GM12801 (cell line): ENCODE measurements around the gene RPL36.

Source experiments
- TF ChIP-seq, protein P1 (sequence below): IDR thresholded peaks from one replicate; pipeline ENCODE4 v1.5.1; 2011; ENCODE audit warnings: control low read depth; ENCODE audit not compliant: insufficient read length; ENCODE audit errors: extremely low read depth

The RPL36 gene

DNA sequence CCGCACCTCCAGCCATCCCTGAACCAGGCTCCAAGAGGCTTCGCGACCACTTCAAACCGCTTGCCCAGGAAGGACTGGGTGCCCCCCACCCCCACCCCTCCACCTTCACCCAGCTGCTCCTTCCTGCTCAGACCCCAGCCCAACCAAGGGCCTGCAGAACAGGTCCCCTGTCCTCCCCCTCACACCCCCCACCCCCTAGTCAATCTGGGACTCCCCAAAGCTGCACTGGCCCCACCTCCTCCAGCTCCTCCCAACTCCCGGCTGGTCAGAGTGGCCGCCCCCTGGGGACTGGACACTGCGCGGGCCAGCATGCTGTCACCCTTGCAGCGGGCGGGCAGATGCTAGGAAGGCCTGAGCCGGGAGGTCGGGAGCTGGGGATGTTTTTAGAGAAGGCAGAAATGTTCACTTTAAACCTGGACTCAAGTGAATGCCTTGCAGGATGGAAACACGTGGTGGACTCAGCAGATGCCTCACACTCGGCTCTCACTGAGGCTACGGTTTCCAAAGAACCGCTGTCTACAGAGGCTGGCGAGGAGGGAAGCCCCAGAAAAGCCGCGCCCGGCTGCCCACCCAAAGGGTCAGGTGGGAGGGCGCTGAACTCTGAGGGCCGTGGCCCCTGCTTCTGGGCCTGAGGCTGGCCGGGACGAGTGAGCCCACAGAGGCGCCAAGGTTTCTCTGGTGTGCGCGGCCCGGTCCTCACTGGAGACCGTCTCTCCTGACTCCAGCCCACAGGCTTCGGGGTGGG, 8.0 kb downstream of the RPL36 start:
- TF ChIP-seq, protein P1, sequence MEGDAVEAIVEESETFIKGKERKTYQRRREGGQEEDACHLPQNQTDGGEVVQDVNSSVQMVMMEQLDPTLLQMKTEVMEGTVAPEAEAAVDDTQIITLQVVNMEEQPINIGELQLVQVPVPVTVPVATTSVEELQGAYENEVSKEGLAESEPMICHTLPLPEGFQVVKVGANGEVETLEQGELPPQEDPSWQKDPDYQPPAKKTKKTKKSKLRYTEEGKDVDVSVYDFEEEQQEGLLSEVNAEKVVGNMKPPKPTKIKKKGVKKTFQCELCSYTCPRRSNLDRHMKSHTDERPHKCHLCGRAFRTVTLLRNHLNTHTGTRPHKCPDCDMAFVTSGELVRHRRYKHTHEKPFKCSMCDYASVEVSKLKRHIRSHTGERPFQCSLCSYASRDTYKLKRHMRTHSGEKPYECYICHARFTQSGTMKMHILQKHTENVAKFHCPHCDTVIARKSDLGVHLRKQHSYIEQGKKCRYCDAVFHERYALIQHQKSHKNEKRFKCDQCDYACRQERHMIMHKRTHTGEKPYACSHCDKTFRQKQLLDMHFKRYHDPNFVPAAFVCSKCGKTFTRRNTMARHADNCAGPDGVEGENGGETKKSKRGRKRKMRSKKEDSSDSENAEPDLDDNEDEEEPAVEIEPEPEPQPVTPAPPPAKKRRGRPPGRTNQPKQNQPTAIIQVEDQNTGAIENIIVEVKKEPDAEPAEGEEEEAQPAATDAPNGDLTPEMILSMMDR, result no peak

DNA sequence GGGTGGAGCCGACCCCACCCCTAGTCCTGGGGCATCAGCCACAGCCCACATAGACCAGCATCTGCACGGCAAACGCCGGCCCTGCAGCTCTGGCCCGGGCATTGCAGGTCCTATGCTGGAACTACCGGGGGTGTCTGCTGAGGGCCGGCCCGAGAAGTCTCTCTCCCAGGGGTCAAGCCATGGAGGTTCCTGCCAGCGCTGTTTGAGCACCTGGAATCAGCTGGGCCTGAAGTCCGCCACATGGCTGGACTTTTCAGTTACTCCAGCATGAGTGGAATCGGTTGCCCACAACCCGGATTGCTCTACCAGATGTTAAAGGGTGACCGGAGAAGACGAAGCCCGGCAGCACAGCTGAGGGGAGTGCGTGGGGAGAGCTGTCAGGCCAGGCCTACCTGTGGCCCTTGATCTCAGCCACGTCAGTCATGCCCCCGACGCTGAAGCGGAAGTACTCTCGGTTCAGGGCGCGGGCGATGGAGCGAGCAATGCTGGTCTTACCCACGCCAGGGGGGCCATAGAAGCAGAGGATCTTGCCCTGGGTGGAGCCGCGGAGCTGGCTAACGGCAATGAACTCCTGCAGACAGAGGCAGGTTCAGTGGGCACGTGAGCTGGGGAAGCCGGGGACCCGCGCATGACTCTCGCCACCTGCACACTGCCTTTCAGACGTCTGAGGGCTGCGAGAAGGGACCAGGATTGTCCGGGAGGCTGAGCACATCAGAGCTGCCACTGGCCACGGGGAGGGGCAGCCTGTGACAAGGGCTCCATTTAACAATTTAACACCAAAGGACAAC, 8.7 kb downstream of the RPL36 start:
- TF ChIP-seq, protein P1, result no peak

DNA sequence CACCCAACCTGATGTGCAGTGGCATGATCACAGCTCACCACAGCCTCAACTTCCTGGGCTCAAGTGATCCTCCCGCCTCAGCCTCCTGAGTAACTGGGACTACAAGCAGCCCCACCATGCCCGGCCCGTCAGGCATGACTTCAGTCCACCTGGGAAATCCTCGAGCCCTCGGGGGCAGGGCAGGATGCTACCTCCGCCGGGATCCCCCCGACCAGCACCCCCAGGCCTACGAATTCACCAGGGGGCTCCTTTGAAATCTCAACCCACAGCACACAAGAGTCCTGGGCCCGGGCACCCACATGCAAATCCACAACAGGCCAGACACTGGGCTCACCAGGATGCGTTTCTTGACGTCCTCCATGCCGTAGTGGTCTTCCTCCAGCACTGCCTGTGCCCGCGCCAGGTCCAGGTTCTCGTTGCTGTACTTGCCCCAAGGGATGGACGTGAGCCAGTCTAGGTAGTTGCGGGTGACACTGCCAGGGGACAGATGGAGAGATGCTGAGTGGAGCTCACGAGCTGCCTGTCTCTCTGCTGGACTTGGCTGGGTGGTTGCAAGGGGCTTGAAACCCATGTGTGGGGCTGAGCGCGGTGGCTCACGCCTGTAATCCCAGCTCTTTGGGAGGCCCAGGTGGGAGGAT, 10.5 kb downstream of the RPL36 start:
- TF ChIP-seq, protein P1, result no peak

DNA sequence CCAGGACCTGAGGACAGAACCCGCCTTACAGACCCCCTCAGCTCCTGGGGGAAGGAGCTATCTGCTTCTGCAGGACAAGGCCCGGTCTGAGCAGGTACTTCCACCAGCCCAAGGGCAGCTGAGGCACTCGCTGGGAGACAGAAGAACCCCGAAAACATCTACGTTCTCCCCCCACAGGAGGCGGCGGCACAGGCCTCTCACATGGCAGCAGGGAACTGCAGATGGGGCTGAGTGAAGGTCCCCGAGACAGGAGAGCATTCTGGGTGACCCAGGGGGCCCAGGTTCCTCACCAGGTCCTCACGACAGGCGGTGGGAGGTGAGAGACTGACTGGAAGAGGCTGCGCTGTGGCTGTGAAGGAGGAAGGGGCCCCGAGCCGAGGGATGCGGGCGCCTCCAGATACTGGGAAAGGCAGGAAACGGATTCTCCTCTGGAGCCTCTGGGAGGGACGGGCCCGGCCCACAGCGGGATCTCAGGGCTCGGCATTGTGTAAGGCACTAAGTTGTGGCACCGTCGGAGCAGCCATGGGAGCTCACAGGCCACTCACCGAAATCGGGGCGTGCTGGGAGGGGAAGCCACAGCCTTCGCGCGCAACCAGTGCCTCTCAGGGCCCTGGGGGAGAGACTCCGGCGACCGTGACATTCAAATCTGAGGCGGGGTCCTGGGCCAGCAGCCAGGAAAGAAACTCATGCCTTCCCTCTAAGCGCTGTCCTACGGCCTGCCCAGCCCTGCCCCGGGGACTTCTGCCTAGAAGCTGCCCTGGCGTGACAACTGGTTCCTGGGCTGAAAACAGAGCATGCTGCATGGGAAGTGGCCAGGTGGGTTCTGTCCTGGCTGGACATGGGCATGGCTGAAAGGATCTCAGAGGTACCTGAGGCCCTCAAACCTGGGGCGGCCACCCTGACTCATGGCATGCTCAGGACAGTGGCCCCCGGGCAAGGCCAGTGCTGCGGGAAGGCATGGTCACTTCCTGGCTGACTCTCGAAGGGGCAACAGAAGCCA, 14.0 kb downstream of the RPL36 start:
- TF ChIP-seq, protein P1, result no peak

DNA sequence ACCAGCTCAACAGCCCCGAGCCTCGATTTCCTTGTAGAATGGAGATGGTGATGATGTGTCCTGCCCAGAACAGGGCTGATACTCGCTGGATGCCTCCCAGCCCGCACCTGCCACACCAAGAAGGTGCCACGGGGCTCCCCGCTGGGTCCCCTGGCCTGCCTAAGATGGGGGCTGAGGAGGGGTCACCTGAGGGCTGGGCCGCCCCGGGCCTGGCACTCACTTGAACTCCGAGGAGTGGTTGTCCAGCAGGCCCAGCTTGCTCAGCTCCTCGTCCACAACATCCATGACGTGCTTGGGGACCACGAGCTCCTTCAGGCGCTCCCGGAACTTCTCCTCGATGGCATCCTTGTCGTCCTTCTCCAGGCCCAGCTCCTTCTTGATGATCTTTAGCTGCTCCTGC, 15.5 kb downstream of the RPL36 start:
- TF ChIP-seq, protein P1, result no peak

DNA sequence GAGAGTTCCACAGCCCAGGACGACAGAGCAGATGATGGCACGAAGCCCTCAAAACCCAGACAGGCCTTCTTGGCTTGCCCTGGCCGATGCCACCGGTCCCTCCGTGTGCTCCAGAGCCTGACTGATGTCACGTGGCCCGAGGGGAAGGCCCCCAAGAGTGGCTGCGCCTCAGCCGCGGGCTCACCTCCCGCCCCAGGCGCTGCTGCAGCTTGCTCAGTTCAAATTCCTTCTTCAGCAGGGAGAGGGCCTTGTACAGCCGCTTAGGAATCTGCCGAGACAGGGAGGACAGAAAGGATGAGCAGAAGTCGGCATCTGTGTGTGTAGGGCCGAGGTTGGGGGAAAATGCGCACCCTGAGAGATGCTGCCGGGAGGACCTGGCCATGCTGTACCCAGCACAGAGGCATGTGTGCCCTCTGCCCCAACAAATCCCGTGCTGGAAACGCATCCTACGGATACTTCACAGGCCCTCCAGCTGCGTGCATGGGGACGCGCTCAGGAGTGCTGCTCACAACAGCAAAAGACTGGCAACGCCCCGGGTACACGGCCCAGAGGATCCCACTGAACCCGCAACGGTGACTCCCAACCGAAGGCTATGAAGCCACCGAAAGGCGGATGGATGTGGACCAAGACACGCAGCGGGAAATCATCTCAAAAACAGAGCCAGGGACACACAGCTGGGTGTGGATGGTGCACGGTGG, 16.9 kb downstream of the RPL36 start:
- TF ChIP-seq, protein P1, result no peak
